GM12892 (cell line): ENCODE measurements around the gene TSEN54.
"Not testable (repeated sequence)": the region's sequence is repeated elsewhere in the genome, so short reads cannot be mapped to it uniquely, and the experiment has no call there.

Experiments used
- DNase-seq: peaks from one replicate; pipeline ENCODE4 v3.0.0; 2011; ENCODE audit not compliant: insufficient read length
- FAIRE-seq: peaks from 2 replicates; lab custom pipeline; 2011; peaks lifted over from hg19 to GRCh38; lab: Jason Lieb, UNC
- POLR2A ChIP-seq: IDR thresholded peaks from 2 replicates; pipeline ENCODE4 v1.6.1; 2011; ENCODE audit warnings: low read depth, low read length, control low read depth
- POLR2AphosphoS5 ChIP-seq: IDR thresholded peaks from 2 replicates; pipeline ENCODE4 v1.6.1; 2011; ENCODE audit warnings: low read depth, low read length, control low read depth
- TAF1 ChIP-seq: IDR thresholded peaks from 2 replicates; pipeline ENCODE4 v1.6.1; 2011; ENCODE audit warnings: low read depth, mild to moderate bottlenecking, control low read depth, low read length, borderline replicate concordance

Gene TSEN54

DNA sequence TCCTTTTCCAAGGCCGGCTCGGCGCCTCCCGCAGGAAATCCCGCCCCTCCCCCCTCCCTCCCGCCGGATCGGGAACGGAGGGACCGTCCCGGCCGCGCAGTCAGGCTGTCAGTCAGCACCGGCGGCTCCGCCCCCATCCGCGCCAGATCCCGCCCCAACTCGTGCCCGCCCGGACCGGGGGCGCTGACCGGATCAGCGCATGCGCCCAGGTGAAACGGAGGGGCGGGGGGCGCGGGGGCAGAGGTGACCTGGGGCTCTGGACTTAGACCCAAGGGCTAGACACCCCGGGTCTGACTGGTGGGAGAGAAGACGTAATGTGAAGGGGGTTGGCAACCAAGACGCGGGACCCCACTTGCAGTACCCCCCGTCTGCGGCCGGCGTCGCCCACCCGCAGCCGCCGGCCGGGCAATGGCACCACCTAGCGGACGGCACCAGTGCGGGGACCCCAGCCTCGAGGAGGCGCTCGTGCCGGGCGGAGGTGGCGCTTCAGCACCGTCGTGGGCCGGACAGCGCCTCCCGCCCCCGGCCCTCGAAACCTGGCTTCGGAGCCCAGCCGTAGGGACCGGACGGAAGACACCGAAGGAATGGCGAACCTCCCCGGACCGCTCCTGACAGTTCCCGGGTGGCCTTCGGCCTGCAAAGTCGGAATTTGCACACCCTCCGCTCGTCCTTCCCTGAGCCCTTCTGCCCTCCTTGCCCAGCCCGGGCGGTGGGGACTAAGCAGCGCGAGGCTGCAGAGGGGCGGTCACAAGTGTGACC is 653 bp upstream of the TSEN54 start, which contains the start of gene CASKIN2:
Gene CASKIN2, minus strand, starts transcription at position 42 of the 759 bp plus-strand sequence. CDS start 1,733 bp downstream, outside the sequence.
- DNase-seq = peak; percentile 94
- peak; percentile 91 for FAIRE-seq
- TF ChIP-seq TAF1 (no peak), POLR2AphosphoS5 (no peak), POLR2A (no peak)

DNA sequence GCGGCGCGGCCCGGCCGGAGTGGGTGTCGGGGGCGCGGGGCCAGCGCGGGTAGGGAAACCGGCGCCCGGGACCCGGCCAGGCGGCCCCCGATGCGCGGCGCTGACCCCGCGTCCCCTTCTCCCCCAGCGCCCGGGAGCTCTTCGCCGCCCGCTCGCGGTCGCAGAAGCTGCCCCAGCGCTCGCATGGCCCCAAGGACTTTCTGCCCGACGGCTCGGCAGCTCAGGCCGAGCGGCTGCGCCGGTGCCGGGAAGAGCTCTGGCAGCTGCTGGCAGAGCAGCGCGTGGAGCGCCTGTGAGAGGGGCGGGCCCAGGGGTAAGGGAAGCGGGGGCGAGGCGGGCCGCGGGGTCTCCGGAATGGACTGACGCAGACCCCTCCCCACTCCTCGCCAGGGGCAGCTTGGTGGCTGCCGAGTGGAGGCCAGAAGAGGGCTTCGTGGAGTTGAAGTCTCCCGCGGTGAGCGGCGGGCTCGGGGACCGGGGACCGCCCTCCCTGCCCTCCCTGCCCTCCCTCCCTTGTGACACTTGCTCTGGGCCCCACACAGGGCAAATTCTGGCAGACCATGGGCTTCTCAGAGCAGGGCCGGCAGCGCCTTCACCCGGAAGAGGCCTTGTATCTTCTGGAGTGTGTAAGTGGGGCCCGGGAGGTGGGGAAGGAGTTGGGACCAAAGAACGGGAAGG is 430 bp downstream of the TSEN54 start:
- TF ChIP-seq POLR2A (no peak), POLR2AphosphoS5 (no peak), TAF1 (no peak)
- FAIRE-seq (no peak), DNase-seq (peak; percentile 60)

DNA sequence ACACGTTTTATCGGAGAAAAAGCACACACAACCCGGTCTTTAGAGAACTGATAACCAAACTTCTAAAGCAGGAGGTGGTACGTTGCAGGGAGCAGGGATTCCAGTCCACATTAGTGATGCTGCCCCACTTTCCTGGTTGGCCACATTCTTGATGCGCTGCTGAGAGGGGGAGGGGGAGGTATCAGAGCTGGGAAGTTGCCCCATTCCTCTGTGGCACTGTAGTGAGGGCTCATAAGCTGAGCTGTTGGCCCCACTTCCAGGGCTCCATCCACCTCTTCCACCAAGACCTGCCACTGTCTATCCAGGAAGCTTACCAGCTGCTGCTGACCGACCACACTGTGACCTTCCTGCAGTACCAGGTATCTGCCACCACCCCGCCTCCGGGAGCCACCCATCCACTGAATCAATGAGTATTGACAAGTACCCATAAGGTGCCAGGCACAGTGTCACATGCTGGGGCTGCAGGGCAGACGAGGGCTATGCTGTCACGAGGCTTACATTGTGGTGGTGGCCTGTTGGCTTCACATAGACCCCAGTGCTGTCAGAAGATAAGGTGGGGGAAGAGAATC is 1.1 kb downstream of the TSEN54 start:
- TF ChIP-seq TAF1 = no peak
- FAIRE-seq (peak; percentile 50), DNase-seq (no peak)

DNA sequence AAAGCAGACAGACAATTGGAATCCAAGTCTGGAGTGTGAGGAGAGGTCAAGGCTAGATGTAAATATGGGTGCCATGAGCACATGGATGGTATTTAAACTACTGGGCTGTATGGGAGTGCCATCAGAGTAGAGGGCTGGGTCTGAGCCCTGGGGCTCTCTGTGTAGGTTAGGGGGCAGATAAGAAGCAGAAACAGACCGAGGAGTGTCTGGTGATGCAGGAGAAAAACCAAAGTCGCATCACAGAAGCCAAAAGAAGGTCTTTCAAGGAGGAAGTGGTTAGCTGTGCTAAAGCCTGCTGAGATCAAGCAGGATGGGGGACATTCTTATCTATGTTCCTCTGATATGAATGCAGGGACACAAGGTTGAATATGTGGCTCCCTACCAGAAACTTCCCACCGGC is 1.9 kb downstream of the TSEN54 start:
- FAIRE-seq (peak; percentile 69), DNase-seq (no peak)
- no peak for TF ChIP-seq POLR2AphosphoS5
- TF ChIP-seq POLR2A = no peak
- no peak for TF ChIP-seq TAF1

DNA sequence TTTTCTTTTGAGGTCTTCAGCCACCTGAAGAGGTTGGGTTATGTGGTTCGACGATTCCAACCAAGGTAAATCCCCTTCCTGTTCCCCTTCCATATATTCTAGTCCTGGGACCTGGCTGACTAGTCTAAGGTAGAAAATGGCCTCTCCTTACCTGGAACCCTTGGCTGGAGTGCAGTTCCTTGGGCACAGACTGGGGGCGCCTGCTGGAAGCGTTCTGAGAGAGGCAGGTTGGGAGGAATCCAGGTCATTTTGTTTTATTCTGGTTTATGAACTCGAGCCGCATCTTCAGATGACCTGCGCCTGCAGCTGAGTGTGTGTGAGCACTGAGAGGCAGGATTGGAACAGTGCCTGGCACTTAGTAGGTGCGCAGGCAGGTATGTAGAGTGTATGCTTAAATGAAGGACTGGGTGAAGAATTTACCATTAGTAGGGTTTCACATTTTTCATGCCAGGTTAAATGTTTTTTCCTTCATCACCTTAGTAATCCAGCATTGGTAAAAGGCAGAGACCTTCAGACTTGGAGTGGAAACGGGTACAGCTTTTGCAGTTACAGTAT is 2.7 kb downstream of the TSEN54 start:
- no peak for FAIRE-seq
- DNase-seq = no peak
- TF ChIP-seq TAF1 (no peak), POLR2A (no peak), POLR2AphosphoS5 (no peak)

DNA sequence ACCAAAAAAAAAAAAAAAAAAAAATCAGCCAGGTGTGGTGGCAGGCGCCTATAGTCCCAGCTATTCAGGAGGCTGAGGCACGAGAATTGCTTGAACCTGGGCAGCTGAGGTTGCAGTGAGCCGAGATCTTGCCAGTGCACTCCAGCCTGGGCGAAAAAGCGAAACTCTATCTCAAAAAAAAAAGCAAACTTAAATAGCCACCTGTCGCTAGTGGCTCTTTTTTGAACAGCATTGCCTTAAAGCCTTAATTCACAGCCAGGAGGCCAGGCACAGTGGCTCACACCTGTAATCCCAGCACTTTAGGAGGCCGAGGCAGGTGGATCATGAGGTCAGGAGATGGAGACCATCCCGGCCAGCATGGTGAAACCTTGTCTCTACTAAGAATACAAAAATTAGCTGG is 4.1 kb downstream of the TSEN54 start:
- not testable (repeated sequence) for FAIRE-seq, DNase-seq

DNA sequence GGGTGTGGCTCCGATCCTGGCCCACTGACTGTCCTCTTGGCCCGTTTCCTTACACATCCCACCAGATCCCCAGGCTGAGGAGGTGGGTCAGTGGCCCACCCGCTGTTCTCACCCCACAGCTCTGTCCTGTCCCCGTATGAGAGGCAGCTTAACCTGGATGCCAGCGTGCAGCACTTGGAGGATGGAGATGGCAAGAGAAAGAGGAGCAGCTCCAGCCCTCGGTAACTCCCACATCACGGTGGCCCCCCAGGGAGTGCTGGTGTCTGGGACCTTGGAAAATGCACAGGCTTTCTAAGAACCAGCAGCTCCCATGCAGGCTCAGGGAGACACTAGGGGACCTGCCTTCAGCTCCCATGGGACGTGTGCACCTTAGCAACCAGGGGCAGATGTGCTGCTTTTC is 5.0 kb downstream of the TSEN54 start:
- TF ChIP-seq TAF1 = no peak
- TF ChIP-seq POLR2AphosphoS5 = no peak
- TF ChIP-seq POLR2A = no peak
- no peak for FAIRE-seq
- DNase-seq = no peak

DNA sequence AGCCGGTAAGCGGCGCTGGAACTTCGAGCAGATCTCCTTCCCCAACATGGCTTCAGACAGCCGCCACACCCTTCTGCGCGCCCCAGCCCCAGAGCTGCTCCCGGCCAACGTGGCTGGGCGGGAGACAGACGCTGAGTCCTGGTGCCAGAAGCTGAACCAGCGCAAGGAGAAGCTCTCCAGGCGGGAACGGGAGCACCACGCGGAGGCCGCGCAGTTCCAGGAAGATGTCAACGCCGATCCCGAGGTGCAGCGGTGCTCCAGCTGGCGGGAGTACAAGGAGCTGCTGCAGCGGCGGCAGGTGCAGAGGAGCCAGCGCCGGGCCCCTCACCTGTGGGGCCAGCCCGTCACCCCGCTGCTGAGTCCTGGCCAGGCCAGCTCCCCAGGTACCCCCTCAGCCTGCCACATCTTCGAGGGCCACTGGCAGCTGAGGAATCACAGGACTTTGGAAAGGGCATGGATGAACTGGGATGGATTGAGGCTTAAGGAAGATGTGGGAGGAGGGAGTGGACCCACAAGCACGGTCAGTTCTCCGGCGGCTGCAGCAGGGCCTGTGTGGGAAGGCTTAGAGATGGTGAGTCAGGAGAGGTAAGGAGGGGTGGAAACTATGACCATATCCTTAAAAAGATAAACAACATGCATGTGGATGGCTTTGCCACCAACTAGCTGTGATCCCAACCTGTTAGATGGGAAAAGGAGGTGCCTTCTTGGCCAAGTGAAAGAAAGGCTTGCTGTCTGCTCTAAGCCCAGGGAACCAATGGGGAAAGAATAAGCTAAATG is 5.8 kb downstream of the TSEN54 start:
- FAIRE-seq (no peak), DNase-seq (no peak)
- TF ChIP-seq POLR2AphosphoS5 (no peak), TAF1 (no peak), POLR2A (no peak)

DNA sequence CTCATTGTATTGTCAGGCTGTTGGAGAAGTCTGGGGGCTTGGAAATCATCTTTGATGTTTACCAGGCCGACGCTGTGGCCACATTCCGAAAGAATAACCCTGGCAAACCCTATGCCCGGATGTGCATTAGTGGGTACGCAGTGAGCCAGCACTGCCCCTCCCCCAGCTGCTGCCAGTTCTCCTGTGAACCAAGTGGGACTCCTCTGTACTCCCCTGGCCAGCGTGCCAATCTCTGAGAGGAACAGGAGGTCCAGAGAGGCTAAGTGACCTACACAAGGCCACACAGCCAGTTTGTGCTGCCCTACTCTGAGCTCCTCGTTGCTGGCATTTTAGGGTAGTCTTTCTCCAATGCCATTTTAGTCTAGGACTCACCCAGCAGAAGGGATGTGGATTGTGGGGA is 7.3 kb downstream of the TSEN54 start:
- no peak for TF ChIP-seq TAF1
- TF ChIP-seq POLR2A = no peak
- TF ChIP-seq POLR2AphosphoS5 = no peak
- FAIRE-seq (no peak), DNase-seq (no peak)

DNA sequence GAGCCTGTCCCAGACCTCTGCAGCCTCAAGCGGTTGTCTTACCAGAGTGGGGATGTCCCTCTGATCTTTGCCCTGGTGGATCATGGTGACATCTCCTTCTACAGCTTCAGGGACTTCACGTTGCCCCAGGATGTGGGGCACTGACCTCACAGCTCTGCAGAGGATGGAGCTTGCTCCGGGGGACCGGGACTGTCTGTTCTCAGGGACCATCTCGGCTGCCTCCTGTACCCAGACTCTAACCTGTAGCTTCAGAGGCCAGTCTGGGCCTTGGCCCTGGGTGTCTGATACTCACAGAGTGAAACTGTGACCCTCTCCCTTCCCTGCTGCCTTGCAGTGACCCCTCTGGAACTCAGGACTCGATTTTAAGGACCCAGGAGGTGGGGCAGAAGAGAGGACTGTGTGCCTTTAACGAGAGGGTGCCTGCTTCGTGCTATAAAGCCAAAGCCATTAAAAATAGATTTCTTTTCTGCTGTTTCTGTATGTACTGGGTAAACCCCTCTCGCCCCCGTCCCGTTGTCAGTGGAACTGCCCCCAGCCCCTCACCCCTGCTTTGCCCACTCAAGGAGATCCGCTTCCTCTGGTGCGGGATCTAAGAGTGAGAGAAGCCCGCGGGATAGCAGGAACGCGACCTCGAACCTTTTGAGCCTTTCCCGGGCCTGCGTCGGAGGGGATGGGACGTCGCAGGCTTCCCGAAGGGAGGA is 8.1 kb downstream of the TSEN54 start:
- no peak for FAIRE-seq
- TF ChIP-seq POLR2AphosphoS5 = no peak
- no peak for TF ChIP-seq POLR2A
- no peak for TF ChIP-seq TAF1
- DNase-seq = no peak
